H1 (cell line): ENCODE data around the gene TMEM236. TPM values are rescaled to one million over a fixed set of nuclear protein-coding genes. Genes with fewer than 3 reads are reported as not detected.

ENCODE experiments used
- CTCF ChIA-PET: fragments of 300-600 bp; sonication (Branson Sonifier 250); formaldehyde crosslinking; loops from one replicate; lab custom pipeline; 2021; ENCODE audit not compliant: partially characterized antibody; lab: Charles Lee
- POLR2A ChIA-PET: fragments of 300-600 bp; sonication (Branson Sonifier 250); formaldehyde crosslinking; loops from one replicate; lab custom pipeline; 2021; ENCODE audit warnings: inconsistent platforms; ENCODE audit not compliant: partially characterized antibody; lab: Charles Lee
- DNase-seq, 2 experiments: peaks; one replicate each; pipeline versions ENCODE4 v3.0.0 to v3.0.0-alpha.2; 2010 to 2022; ENCODE audit warnings: low spot score in 2 of 2, low read depth in 1 of 2, mixed read lengths in 1 of 2
- FAIRE-seq: peaks from 2 replicates; lab custom pipeline; 2011; peaks lifted over from hg19 to GRCh38; lab: Jason Lieb, UNC
- H2AFZ ChIP-seq: 2 replicates; pipeline ENCODE4 v1.8.1; 2012; ENCODE audit warnings: low read length, inconsistent platforms
- H2AK5ac ChIP-seq: 2 replicates; pipeline ENCODE4 v1.6.1; 2013; ENCODE audit warnings: low read depth, low read length
- H2BK120ac ChIP-seq: replicated peaks from 2 replicates; pipeline ENCODE3; 2013; ENCODE audit warnings: low read depth, low read length, inconsistent platforms
- H2BK12ac ChIP-seq: 2 replicates; pipeline ENCODE4 v1.6.1; 2013; ENCODE audit warnings: low read depth, low read length
- H2BK15ac ChIP-seq: 2 replicates; pipeline ENCODE4 v1.6.1; 2013; ENCODE audit warnings: low read length
- H2BK20ac ChIP-seq: 2 replicates; pipeline ENCODE4 v1.6.1; 2013; ENCODE audit warnings: low read length
- H2BK5ac ChIP-seq: 2 replicates; pipeline ENCODE4 v1.6.1; 2013; ENCODE audit warnings: low read depth, low read length
- H3K14ac ChIP-seq: 2 replicates; pipeline ENCODE4 v1.6.1; 2013; ENCODE audit warnings: inconsistent platforms; ENCODE audit not compliant: insufficient read length
- H3K18ac ChIP-seq: 2 replicates; pipeline ENCODE4 v1.6.1; 2013; ENCODE audit warnings: low read length; ENCODE audit errors: extremely low read depth
- H3K23ac ChIP-seq: 2 replicates; pipeline ENCODE4 v1.6.1; 2013; ENCODE audit warnings: inconsistent platforms; ENCODE audit not compliant: insufficient read length
- H3K23me2 ChIP-seq: 2 replicates; pipeline ENCODE4 v1.6.1; 2013; ENCODE audit warnings: low read depth, low read length
- H3K27ac ChIP-seq: 2 replicates; pipeline ENCODE4 v1.6.1; 2011; ENCODE audit warnings: low read depth, low read length, inconsistent platforms
- H3K27me3 ChIP-seq, 4 experiments: replicated peaks in 1 of 4; 1 replicate in 1 of 4; 2 replicates in 3 of 4; pipeline versions ENCODE4 v1.6.1 to v1.8.1; 2011 to 2013; ENCODE audit warnings: low read length in 3 of 4, mild to moderate bottlenecking in 3 of 4, inconsistent platforms in 2 of 4, mixed read lengths in 2 of 4, moderate library complexity in 1 of 4; ENCODE audit not compliant: control insufficient read depth in 3 of 4, insufficient read depth in 3 of 4; ENCODE audit errors: extremely low read depth in 1 of 4
- H3K36me3 ChIP-seq, 4 experiments: 2 replicates each; pipeline versions ENCODE4 v1.6.1 to v1.8.1; 2011 to 2013; ENCODE audit warnings: mild to moderate bottlenecking in 4 of 4, low read length in 3 of 4, moderate library complexity in 2 of 4, control low read depth in 1 of 4, inconsistent platforms in 1 of 4; ENCODE audit not compliant: insufficient read depth in 4 of 4, control insufficient read depth in 2 of 4
- H3K4ac ChIP-seq: replicated peaks from 2 replicates; pipeline ENCODE3; 2013; ENCODE audit warnings: low read length, low read depth, mixed read lengths, inconsistent platforms; ENCODE audit not compliant: insufficient read length
- H3K4me1 ChIP-seq, 4 experiments: replicated peaks in 1 of 4; 1 replicate in 1 of 4; 2 replicates in 3 of 4; pipeline versions ENCODE4 v1.6.1 to v1.8.1; 2011 to 2013; ENCODE audit warnings: low read length in 3 of 4, inconsistent platforms in 2 of 4, mixed read lengths in 1 of 4; ENCODE audit not compliant: insufficient read depth in 4 of 4, control insufficient read depth in 3 of 4
- H3K4me2 ChIP-seq, 2 experiments: 2 replicates each; pipeline versions ENCODE4 v1.6.1 to v1.8.1; 2011 to 2013; ENCODE audit warnings: low read depth in 2 of 2, low read length in 2 of 2, control low read depth in 1 of 2, inconsistent platforms in 1 of 2, mild to moderate bottlenecking in 1 of 2; ENCODE audit not compliant: insufficient read depth in 1 of 2
- H3K4me3 ChIP-seq, 4 experiments: fragments of 200-600, 300-600 bp in 1 of 4; sonication (generic), shearing (Covaris generic), sonication (Bioruptor Twin) in 1 of 4; 2 replicates each; pipeline versions ENCODE4 v1.5.1 to v1.8.1; 2011 to 2016; ENCODE audit warnings: low read length in 4 of 4, low read depth in 3 of 4, control low read depth in 2 of 4, inconsistent platforms in 2 of 4, mild to moderate bottlenecking in 2 of 4, mixed read lengths in 1 of 4, moderate library complexity in 1 of 4; ENCODE audit not compliant: insufficient read depth in 2 of 4; ENCODE audit errors: extremely low read depth in 1 of 4
- H3K56ac ChIP-seq: replicated peaks from 2 replicates; pipeline ENCODE3; 2013; ENCODE audit warnings: low read depth, mild to moderate bottlenecking, mixed read lengths, low read length, inconsistent platforms; ENCODE audit not compliant: insufficient read length
- H3K79me1 ChIP-seq: 2 replicates; pipeline ENCODE4 v1.6.1; 2013; ENCODE audit warnings: low read depth, low read length, control low read depth
- H3K79me2 ChIP-seq, 2 experiments: 2 replicates each; pipeline versions ENCODE4 v1.6.1 to v1.8.1; 2012 to 2013; ENCODE audit warnings: low read length in 2 of 2, mild to moderate bottlenecking in 2 of 2, inconsistent platforms in 1 of 2; ENCODE audit not compliant: insufficient read depth in 2 of 2, control insufficient read depth in 1 of 2
- H3K9ac ChIP-seq, 4 experiments: replicated peaks in 1 of 4; 1 replicate in 1 of 4; 2 replicates in 3 of 4; pipeline versions ENCODE4 v1.6.1 to v1.8.1; 2011 to 2013; ENCODE audit warnings: low read depth in 3 of 4, low read length in 3 of 4, control low read depth in 2 of 4, mild to moderate bottlenecking in 2 of 4, moderate library complexity in 2 of 4, inconsistent platforms in 1 of 4; ENCODE audit errors: extremely low read depth in 1 of 4
- H3K9me3 ChIP-seq, 2 experiments: 2 replicates each; pipeline versions ENCODE4 v1.6.1 to v1.8.1; 2012 to 2013; ENCODE audit warnings: mild to moderate bottlenecking in 2 of 2, moderate library complexity in 2 of 2, control low read depth in 1 of 2, inconsistent platforms in 1 of 2, low read depth in 1 of 2, low read length in 1 of 2, mixed read lengths in 1 of 2; ENCODE audit not compliant: insufficient read depth in 2 of 2
- H4K20me1 ChIP-seq, 2 experiments: replicated peaks in 1 of 2; 2 replicates each; pipeline versions ENCODE3 to v1.8.1; 2011 to 2013; ENCODE audit warnings: inconsistent platforms in 2 of 2, low read length in 2 of 2, mild to moderate bottlenecking in 1 of 2; ENCODE audit not compliant: insufficient read depth in 2 of 2, control insufficient read depth in 1 of 2
- H4K5ac ChIP-seq: 2 replicates; pipeline ENCODE4 v1.6.1; 2013; ENCODE audit warnings: low read length, low read depth, mixed read lengths, inconsistent platforms; ENCODE audit not compliant: insufficient read length
- H4K8ac ChIP-seq: 2 replicates; pipeline ENCODE4 v1.8.0; 2013; ENCODE audit warnings: mild to moderate bottlenecking, moderate library complexity, low read length, inconsistent platforms; ENCODE audit not compliant: insufficient read depth; ENCODE audit errors: extremely low read depth
- H4K91ac ChIP-seq: replicated peaks from 2 replicates; pipeline ENCODE3; 2013; ENCODE audit warnings: low read length, mixed read lengths, inconsistent platforms; ENCODE audit not compliant: insufficient read length
- SP1 ChIP-seq: IDR thresholded peaks from 2 replicates; pipeline ENCODE4 v1.6.1; 2011; ENCODE audit warnings: low read depth, low read length
- WGBS, 2 experiments: shearing (Covaris generic) in 1 of 2; methylation state at CpG; one replicate each; pipeline versions ENCODE4 v1.1.6 to v1.1.7; 2013 to 2015; ENCODE audit warnings: low lambda C conversion rate in 2 of 2, mixed read lengths in 2 of 2, inconsistent platforms in 1 of 2, low coverage in 1 of 2, missing lambda C conversion rate in 1 of 2; ENCODE audit not compliant: insufficient replicate concordance in 2 of 2, insufficient coverage in 1 of 2, insufficient read length in 1 of 2; ENCODE audit errors: extremely low coverage in 1 of 2, missing lambda C conversion rate in 1 of 2; 5-methylcytosine and 5-hydroxymethylcytosine counted together
- polyA plus RNA-seq, 7 experiments: library from polyadenylated mRNA; depleted of rRNA in 3 of 7; stranded (reverse) in 5 of 7; unstranded in 2 of 7; fragments of >200 nt in 5 of 7; fragments of 200-250 nt in 2 of 7; gene quantifications; 1 replicate in 5 of 7; 2 replicates in 1 of 7; 4 replicates in 1 of 7; pipeline versions ENCODE4 v1.2.1 to v1.2.3, GENCODE V29; 2011 to 2013; ENCODE audit warnings: missing spikeins in 2 of 7, mixed read lengths in 2 of 7
- total RNA-seq: library from RNA; stranded (reverse); fragmentation: NEBNext Ultra II Directional; extraction: Animal tissue kit (Norgen Biotek cat#: 25700); gene quantifications from 2 replicates; pipeline ENCODE4 v1.2.1, GENCODE V29; 2021

Gene TMEM236
- total and polyA plus RNA-seq, 2 of the 8 experiments (the other 6 are each of a cell fraction or from before 2014, with no cell fraction given), result 0.02 to 0.07 TPM

DNA sequence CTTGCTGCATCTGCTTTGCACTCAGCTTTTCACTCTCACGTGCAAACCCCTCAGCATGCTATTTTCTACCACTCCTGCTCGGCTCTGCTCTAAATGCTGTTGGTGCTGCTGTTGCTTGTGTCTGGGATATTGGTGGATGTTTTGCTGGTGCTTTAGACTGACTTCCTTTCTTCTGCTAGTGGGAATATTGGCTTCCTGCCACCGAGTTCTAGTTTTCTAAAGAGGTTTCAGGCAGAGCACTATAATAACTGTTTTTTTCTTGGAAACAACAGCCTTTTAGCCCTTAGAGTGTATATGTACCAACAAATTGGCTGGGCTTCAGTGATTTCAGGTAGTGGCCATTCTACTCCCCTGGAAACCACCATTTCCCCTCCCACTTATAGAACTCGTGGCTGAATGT is 27.8 kb downstream of the TMEM236 start:
- Histone ChIP-seq H2BK120ac (no peak overlapping the region), H2BK5ac (no peak overlapping the region), H3K14ac (no peak overlapping the region), H3K56ac (no peak overlapping the region), H2BK15ac (no peak overlapping the region)
- no peak for TF ChIP-seq SP1
- TF ChIP-seq, all 59 proteins: peak for 0
- no peaks in the 10 kb centered on the region for H3K79me1 ChIP-seq
- WGBS, 2 experiments, result 66% methylated on average over 4 of the region's 4 CpGs; no CpG with 5 or more reads in 1 of the 2 experiments
- H3K27ac ChIP-seq, result no peak overlapping the region
- no peak overlapping the region for H4K91ac ChIP-seq
- no peak overlapping the region for H2AK5ac ChIP-seq
- no peak overlapping the region for H3K4ac ChIP-seq
- no peak overlapping the region for H3K4me3 ChIP-seq
- H4K20me1 ChIP-seq, result no peaks in the 10 kb centered on the region
- no peak overlapping the region for H4K5ac ChIP-seq
- no peak overlapping the region for H2BK20ac ChIP-seq
- H2BK12ac ChIP-seq, result no peak overlapping the region
- H3K79me2 ChIP-seq, result no peaks in the 10 kb centered on the region
- H3K23ac ChIP-seq, result no peak overlapping the region
- FAIRE-seq (no peak), DNase-seq (no peak)
- no peaks in the 10 kb centered on the region for H3K9me3 ChIP-seq
- no peaks in the 10 kb centered on the region for H3K27me3 ChIP-seq
- POLR2A ChIA-PET, result no interaction called here
- no peak overlapping the region for H3K9ac ChIP-seq
- H3K23me2 ChIP-seq, result no peaks in the 10 kb centered on the region
- no peak overlapping the region for H4K8ac ChIP-seq
- no peak overlapping the region for H3K4me2 ChIP-seq
- CTCF ChIA-PET, result interaction anchor here (0.6 to 3.0 kb wide), 5 partner anchors 7 to 167 kb away, joined by 3 to 6 read pairs (median 3); no protein-coding TSS in a partner anchor
- no peaks in the 10 kb centered on the region for H3K36me3 ChIP-seq
- H3K18ac ChIP-seq, result no peak overlapping the region
- H2AFZ ChIP-seq, result no peak overlapping the region
- H3K4me1 ChIP-seq, result no peaks in the 10 kb centered on the region
